Stimulated activated CD4-positive, alpha-beta T cell treated with anti-CD3 and anti-CD28 coated beads, Interleukin-15, amount 100 ng/mL, for 48 hours (primary cell): ENCODE results near the gene DIPK1A.
A peak's percentile ranks its signal among the peaks of the same experiment; 100 is the strongest.

Experiments used
- DNase-seq, 2 donors: peaks; one replicate each; pipeline ENCODE4 v3.0.0-alpha.2; 2020; ENCODE audit warnings: low read depth in 2 of 2

Gene DIPK1A

GRCh38 chr1:92842082-92843045, 118.9 kb downstream of the DIPK1A start:
- no peak for DNase-seq

- DNase-seq: no peak
These were observed 120.7 kb downstream of the DIPK1A start for GRCh38 chr1:92840600-92840999.

GRCh38 chr1:92839442-92839841, 121.8 kb downstream of the DIPK1A start:
- no peak for DNase-seq

- no peak for DNase-seq
These were observed 122.7 kb downstream of the DIPK1A start for GRCh38 chr1:92838519-92838918.

DNA sequence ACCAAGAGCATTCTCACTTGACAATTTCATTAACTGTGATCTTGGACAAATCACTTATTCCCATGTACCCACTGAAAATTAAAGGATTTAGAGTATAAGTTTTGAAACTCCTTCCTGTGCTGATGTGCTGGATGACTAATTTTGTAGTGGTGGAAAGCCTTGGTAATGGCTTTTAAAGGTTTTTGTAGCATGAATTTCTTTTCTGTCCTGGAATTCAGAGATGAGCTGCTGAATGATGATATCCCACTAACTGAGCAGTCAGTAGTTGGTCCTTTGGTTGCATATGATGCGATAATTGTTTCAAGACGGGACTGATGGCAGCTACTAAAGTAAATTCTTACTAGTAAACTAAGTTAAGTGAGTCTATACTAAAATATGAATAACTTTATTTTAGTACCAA, 124.2 kb downstream of the DIPK1A start:
- no peak for DNase-seq

- no peak for DNase-seq
These were observed 126.6 kb downstream of the DIPK1A start for GRCh38 chr1:92834617-92835016.

GRCh38 chr1:92833840-92834239, 127.4 kb downstream of the DIPK1A start:
- no peak for DNase-seq

DNA sequence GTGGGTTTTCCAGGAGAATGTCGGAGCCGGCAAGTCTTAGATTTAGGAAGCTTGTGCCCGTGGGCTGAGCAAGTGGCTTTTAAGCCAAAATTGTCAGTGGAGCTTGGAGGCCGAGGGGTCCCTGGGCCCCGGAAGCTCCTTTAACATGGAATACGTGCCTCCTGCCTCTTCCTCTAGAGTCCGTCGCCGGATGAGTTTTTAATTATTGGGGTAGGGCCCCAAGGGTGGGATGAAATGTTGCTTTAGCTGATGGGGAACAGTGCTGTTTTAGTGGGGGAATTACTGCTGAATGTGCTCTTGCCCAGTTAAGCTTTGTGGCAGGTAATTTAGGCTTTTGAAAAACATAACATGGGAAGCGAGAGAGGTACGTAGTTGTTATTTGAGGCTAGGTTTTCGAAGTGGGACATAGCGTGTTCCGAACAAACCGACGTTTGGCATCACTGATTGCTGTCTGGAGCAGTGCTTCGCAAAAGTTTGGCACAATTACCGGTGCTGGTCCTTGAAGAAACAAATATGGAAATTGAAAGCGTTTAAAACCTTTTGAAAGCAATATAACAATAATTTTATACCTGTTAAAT, 128.6 kb downstream of the DIPK1A start:
- no peak for DNase-seq

DNA sequence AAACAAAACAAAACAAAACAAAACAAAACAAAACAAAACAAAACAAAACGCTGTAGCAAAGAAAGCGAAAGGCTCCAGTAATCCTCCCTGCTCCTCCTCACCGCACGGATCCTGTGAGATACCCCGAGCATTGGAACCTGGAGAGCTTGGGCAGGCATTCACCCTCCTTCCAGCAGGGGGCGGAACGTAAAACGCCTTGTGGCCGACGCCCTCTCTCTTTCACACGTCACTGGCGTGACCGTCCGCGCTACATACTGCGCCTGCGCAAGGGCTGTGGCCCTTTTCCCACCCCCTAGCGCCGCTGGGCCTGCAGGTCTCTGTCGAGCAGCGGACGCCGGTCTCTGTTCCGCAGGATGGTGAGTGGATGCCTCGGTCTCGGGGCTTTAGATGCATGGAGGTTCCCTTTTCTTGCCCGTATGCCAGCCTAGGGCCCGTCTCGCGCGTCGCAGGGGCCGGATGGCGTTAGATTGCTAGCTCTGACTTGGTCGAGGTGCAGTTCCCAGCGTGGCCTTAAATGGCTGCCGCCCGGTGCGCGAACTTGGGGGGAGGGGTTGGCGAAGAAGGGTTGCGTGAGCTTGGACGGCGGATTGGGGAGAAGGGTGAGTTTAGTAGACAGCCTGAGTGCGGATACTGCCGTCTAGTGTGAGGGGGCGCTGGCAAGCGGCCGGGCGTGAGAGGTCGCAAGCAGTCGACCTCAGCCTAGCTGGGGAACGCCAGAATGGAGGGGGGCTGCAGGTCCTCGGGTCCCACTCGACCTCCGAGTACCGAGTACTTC, 129.3 kb downstream of the DIPK1A start, which contains the start of gene RPL5:
TSS of gene RPL5 (plus strand) at position 279 of the 775 bp plus-strand sequence. CDS start at position 354, 75 bp downstream.
- DNase-seq: peak; percentile 95 to 96

DNA sequence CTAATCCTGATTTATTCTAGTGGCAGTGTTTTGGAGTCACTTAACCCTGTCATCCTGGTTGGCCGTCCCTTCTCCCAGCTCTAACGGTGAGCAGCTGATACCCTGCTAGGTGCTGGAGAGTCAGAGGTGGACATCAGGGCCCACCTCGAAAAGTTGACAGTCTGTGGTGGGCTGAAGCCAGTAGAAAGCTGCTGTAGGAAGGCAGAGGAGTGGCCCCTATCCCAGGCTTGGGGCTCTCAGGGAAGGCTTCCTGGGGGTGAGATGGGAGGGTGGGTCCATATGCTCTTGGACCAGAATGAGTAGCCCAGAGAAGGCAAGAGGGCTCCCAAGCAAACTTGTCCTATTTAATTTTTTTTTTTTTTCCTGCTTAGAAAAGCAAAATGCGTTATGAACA, 129.9 kb downstream of the DIPK1A start:
- no peak for DNase-seq

GRCh38 chr1:92826792-92827191, 134.5 kb downstream of the DIPK1A start:
- no peak for DNase-seq

DNA sequence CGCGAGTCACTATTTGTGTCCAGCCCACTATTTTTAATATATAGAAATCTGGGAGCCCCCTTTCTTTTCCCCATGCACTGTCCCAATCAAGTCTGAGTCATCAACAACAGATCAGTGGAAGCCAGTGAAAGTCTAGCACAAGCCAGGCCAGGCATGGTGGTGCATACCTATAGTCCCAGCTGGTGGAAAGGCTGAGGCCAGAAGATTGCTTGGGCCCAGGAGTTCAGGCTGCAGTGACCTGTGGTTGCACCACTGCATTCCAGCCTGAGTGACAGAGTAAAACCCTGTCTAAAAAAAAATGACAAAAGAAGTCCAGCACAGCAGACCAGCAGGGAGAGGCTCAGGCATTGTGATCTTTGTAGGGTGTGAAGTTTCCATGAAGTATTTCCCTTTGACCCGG, 138.4 kb downstream of the DIPK1A start:
- no peak for DNase-seq

DNA sequence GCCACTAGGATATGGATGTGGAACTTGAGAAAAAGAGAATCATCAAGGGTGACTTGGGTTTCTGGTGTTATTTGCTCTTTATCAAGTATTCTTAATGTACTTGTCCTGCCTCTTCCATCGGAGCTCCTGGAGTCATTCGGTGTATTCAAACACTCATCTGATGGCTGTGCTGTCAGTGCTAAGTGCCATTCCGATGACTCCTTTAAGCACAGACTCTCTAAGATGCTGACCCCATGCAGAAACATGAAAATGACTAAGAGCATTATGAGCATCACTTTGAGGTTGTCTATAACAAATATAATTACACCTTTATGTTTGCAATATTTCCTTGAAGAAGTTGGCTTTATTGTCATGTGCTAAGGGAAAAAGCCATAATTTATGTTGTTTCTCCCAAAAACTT, 140.7 kb downstream of the DIPK1A start:
- no peak for DNase-seq

- no peak for DNase-seq
These were observed 141.2 kb downstream of the DIPK1A start for GRCh38 chr1:92820024-92820423.

DNA sequence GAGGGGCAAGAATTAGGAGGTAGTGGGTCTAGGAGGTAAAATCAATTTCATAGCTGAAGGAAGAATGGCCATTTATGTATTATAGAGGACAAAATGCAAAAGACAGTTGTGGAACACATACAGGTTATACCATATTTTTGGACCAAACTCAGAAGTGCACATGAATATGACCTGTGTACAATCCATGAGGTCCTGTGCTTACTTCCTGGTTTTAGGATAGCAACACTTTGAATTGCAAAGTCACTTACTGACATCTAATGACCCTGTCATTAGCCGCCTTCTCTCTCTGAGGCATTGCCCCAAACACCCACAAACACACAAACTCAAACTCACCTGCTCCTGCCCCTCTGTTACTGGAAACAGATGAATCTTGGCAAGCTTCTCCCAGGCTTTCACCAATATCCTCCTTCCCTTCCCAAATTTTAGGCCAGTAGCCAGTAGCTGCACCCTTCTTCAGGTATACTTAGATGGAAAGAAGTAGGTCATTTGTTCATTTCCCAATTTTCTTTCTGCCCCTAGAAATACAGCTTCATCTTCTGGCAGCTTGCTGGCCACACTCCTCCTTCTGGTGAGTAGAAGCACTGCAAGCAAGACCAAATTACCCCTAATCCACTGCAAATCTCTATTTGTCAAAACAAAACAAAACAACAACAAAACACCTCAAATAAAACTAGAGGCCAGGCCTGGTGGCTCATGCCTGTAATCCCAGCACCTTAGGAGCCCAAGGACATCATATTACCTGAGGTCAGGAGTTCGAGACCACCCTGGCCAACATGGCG, 143.1 kb downstream of the DIPK1A start:
- no peak for DNase-seq

- no peak for DNase-seq
These were observed 144.0 kb downstream of the DIPK1A start for GRCh38 chr1:92817137-92817697.

GRCh38 chr1:92816732-92817131, 144.5 kb downstream of the DIPK1A start:
- DNase-seq: no peak

DNA sequence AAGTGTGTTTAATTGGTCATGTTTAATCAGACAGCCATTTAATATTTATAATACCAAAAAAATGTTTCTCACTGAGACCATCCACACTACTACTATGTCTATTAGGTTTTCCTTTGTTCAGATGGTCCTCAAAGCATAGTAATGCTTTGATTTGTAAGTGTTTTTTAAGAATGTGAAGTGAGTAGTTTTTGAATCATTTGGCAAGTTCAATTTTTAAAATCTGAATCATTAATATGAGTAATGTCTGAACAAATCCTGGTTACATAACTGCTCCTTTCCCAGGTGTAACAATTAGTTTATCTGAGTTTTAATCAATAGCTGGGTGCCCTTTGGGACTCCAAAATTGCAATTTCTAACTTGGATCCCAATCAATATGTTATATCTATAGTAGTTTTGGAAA, 152.9 kb downstream of the DIPK1A start:
- DNase-seq: no peak

- DNase-seq: no peak
These were observed 156.0 kb downstream of the DIPK1A start for GRCh38 chr1:92805216-92805615.

DNA sequence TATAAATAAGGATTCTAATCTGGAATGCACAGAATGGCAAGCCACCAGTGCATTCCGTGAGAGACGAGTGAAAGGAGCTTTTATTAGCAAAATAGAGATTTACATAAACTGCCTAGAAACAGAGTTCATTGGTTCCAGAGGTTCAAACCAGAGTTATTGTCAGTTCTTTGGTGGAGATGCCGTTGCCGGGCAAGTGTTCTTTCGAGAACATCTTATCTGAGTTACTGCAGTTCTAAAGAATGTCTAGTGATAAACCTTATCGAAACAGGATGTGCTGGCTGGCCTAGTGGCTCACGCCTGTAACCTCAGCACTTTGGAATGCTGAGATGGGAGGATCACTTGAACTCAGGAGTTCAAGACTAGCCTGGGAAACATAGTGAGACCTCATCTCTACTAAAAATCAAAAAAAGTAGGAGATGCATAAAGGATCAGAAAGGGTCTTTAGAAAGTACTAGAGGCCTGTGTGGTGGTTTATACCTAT, 156.5 kb downstream of the DIPK1A start:
- no peak for DNase-seq
